ENCODE results near the gene EMD.

The EMD gene

DNA sequence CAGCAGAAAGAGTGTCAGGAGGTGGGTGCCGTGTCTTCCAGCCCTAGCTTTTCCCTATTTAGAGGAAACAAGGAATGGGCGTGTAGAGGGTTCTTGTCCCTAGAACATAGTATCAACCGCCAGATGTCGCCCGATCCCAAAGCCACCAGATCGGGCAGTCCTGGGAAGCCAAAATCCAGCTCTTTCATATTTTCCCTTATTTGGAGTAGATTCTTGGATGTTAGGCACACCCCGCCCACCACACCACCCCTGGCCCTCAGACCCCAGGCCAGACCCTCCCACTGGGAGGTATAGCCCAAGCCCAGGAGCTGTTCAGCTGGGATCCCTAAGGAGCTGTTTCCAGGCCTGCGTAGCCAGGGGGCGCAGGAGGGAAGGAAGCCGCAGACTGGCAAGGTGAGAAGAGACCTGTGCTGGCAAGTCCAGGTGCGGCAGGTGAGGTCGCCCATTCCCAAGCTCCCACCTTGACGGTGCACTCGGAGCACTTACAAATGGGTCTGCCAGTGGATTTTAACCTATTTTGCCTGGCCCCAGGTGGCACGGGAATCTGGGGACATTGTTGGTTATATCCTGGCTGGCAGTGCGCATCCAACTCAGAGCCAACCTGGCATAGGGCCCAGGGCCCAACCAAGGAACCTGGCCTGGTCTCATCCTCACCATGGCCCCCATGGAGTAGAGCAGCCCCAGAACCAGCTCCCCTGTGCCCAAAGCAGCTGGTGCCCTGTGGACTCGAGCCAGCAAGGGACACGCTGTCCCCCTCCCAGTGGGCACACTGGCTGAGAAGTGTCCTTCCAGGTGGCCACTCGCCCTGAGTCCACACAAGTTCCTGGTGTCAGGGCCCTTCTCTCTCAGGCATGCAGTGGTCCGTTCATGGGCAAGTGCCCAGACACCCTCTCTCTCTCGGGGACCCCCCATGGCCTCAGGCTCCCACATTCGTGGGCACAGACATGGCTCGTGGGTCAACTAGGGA lies 5.5 kb upstream of the EMD start:
- Histone ChIP-seq H3K4me3 (replicated peaks; ENCODE audit: low read depth, low read length) (peak overlapping the region; percentile 56), H3K36me3 (ENCODE audit: control insufficient read depth, insufficient read depth, low read length) (no peaks in the 10 kb centered on the region), H3K27me3 (replicated peaks; ENCODE audit: control insufficient read depth, insufficient read depth, low read length) (no peaks in the 10 kb centered on the region)
- no peak for DNase-seq (ENCODE audit: extremely low read depth, insufficient read length)
- TF ChIP-seq, protein P1, sequence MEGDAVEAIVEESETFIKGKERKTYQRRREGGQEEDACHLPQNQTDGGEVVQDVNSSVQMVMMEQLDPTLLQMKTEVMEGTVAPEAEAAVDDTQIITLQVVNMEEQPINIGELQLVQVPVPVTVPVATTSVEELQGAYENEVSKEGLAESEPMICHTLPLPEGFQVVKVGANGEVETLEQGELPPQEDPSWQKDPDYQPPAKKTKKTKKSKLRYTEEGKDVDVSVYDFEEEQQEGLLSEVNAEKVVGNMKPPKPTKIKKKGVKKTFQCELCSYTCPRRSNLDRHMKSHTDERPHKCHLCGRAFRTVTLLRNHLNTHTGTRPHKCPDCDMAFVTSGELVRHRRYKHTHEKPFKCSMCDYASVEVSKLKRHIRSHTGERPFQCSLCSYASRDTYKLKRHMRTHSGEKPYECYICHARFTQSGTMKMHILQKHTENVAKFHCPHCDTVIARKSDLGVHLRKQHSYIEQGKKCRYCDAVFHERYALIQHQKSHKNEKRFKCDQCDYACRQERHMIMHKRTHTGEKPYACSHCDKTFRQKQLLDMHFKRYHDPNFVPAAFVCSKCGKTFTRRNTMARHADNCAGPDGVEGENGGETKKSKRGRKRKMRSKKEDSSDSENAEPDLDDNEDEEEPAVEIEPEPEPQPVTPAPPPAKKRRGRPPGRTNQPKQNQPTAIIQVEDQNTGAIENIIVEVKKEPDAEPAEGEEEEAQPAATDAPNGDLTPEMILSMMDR (IDR thresholded peaks at IDR 0.05; ENCODE audit: insufficient read depth, low read length, poor library complexity, severe bottlenecking), result peak; percentile 53

DNA sequence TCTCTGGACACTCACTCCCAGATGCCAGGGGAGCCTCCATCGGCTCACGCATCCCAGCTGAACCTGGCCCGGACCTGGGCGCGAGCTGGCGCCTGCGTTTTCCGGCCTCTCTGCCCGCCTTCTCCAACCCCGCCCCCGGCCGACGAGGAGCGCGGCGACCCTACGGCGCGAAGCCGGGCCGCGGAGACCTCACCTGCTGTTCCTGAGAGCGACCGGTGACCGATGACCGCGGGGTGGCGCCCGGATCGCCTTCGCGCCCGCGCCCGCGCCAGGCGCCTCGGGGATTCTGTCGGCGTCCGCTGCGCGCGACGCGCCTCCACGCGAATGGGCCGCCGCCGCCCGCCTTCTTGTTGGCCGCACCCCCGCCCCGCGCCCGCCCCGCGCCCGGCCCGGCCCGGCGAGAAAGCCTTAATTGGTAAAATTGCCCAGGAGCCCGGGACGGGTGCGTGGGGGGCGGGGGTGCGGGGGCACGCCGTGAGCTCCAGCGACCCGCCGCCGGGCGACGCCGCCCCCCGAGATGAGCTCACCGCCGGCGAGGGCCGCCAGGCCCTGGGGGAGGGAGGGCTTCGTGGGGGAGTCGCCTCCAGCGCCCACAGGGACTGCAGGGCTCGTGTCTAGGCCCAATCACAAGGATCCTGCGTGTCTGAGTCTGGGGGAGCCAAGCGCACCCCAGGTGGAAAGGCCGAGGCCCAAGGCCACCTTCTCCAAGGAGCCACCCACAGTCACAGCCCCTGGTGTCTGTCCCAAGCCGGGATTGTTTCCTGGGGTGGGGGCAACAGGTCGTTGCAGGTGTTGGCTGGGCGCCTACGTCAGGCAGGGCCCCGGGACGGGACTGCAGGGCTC lies 4.6 kb upstream of the EMD start, which contains the start of gene FLNA:
FLNA (minus strand) TSS at position 322 of the 843 bp plus-strand sequence. CDS start 3,389 bp downstream, outside the sequence.
- DNase-seq (ENCODE audit: extremely low read depth, insufficient read length), result peak; percentile 65
- TF ChIP-seq, protein P1 (IDR thresholded peaks at IDR 0.05; ENCODE audit: insufficient read depth, low read length, poor library complexity, severe bottlenecking), result peak; percentile 10
- H3K4me3 ChIP-seq (replicated peaks; ENCODE audit: low read depth, low read length), result peak within 1 kb of the TSS; percentile 56
- no peaks in the 10 kb centered on the region for H3K27me3 ChIP-seq (replicated peaks; ENCODE audit: control insufficient read depth, insufficient read depth, low read length)
- H3K36me3 ChIP-seq (ENCODE audit: control insufficient read depth, insufficient read depth, low read length), result no peaks in the 10 kb centered on the region

DNA sequence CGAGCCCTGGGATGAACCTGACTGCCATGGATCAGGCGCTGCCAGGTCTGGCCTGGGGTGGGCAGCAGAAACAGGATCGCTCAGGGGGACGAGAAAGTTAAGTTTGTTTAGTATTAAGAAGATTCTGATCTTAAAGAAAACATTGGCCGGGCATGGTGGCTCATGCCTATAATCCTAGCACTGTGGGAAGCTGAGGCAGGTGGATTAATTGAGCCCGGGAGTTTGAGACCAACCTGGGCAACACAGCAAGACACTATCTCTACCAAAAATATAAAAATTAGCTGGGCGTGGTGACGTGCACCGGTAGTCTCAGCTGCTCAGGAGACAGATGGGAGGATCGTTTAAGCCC lies 4.0 kb upstream of the EMD start:
- TF ChIP-seq, protein P1 (IDR thresholded peaks at IDR 0.05; ENCODE audit: insufficient read depth, low read length, poor library complexity, severe bottlenecking), result no peak
- Histone ChIP-seq H3K4me3 (replicated peaks; ENCODE audit: low read depth, low read length) (no peak overlapping the region), H3K36me3 (ENCODE audit: control insufficient read depth, insufficient read depth, low read length) (no peaks in the 10 kb centered on the region), H3K27me3 (replicated peaks; ENCODE audit: control insufficient read depth, insufficient read depth, low read length) (no peaks in the 10 kb centered on the region)
- no peak for DNase-seq (ENCODE audit: extremely low read depth, insufficient read length)

DNA sequence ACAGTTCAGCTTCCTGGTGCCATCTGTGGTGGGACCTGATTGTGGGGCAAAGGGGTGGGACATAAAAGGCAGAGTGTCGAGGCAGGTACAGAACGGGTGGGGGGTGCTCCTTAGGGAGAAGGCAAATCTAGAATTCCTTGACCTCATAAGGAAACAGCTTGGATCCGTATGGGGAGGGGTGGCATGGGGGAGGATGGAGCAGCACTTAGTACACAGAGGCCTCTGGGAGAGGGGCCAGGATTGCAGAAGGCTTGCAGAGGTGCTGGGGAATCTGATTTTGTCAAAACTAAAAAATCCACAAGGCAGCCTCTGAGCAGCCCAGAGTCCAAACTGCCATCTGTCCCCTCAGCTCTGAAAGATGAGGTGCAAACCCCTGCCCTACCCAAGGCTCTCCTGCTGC lies 2.3 kb upstream of the EMD start:
- H3K27me3 ChIP-seq (replicated peaks; ENCODE audit: control insufficient read depth, insufficient read depth, low read length), result no peaks in the 10 kb centered on the region
- TF ChIP-seq, protein P1 (IDR thresholded peaks at IDR 0.05; ENCODE audit: insufficient read depth, low read length, poor library complexity, severe bottlenecking), result no peak
- no peak for DNase-seq (ENCODE audit: extremely low read depth, insufficient read length)
- H3K4me3 ChIP-seq (replicated peaks; ENCODE audit: low read depth, low read length), result no peak overlapping the region
- H3K36me3 ChIP-seq (ENCODE audit: control insufficient read depth, insufficient read depth, low read length), result no peaks in the 10 kb centered on the region; the same call in none of the 2 replicates

DNA sequence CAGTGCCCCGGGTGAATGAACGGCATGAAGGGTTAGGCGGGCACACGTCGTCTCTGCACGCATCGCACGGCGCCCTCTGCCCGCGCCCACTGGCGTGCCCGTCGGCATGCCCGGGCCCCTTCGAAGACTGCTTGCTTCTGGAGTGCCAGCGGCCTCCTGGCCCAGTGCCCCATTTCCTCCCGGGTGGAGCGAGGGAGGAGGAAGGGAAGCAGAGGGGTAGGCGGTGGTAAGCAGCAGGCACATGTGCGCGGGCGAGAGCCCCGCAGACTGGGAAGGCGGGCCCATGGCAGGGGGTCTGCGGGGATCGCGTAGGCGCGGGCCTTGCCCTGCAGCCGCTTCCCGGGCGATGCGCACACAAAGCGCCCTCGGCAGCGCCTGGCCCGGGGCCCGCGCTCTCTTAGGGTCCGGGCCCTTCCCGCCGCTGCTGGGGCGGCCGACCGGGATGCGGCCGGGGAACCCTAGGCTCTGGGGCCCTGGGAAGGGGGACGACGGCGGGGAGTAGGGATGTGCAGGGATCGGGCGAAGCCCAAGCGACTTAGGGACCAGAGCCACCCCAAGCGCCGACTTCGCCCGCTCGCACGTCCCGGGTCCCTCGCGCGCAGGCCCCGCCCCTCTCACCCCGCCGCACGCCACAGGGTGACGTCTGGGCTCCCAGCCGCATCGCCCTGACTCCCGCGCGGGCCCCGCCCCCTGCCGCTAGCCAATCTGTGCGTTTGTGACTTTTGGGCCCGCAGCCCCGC lies 866 bp upstream of the EMD start:
- H3K4me3 ChIP-seq (replicated peaks; ENCODE audit: low read depth, low read length), result peak overlapping the region; percentile 57

More for the DNA sequence above, 866 bp upstream of the EMD start:
- DNase-seq (ENCODE audit: extremely low read depth, insufficient read length), result no peak
- H3K27me3 ChIP-seq (replicated peaks; ENCODE audit: control insufficient read depth, insufficient read depth, low read length), result no peaks in the 10 kb centered on the region
- TF ChIP-seq, protein P1 (IDR thresholded peaks at IDR 0.05; ENCODE audit: insufficient read depth, low read length, poor library complexity, severe bottlenecking), result no peak
- peaks cover 1% of the 10 kb centered on the region for H3K36me3 ChIP-seq (ENCODE audit: control insufficient read depth, insufficient read depth, low read length)

Data from GM06990 (cell line).